Fibroblast of gingiva (primary cell): ENCODE data around the gene NEDD9.

ENCODE experiments used
- DNase-seq: peaks from one replicate; pipeline ENCODE4 v3.0.0-alpha.2; 2011; ENCODE audit warnings: low read depth

NEDD9 gene

GRCh38 chr6:11232193-11232769 is at the start of gene NEDD9:
Gene NEDD9, minus strand, starts transcription at chr6:11232668. Its CDS starts 153 bp downstream, at chr6:11232515.
- DNase-seq, result peak; percentile 92

- no peak for DNase-seq
Measured at GRCh38 chr6:11282245-11282644, 49.8 kb upstream of the NEDD9 start.

GRCh38 chr6:11280394-11280793 is 47.9 kb upstream of the NEDD9 start:
- DNase-seq, result no peak

- DNase-seq, result peak; percentile 54
Measured at GRCh38 chr6:11279284-11279689, 46.8 kb upstream of the NEDD9 start.

GRCh38 chr6:11278207-11278559 is 45.7 kb upstream of the NEDD9 start:
- no peak for DNase-seq

GRCh38 chr6:11277275-11278206 is 45.1 kb upstream of the NEDD9 start:
- DNase-seq, result peak; percentile 4

GRCh38 chr6:11276911-11277274 is 44.4 kb upstream of the NEDD9 start:
- DNase-seq, result no peak

- no peak for DNase-seq
Measured at GRCh38 chr6:11276228-11276627, 43.8 kb upstream of the NEDD9 start.

- no peak for DNase-seq
Measured at GRCh38 chr6:11275598-11275997, 43.1 kb upstream of the NEDD9 start.

- no peak for DNase-seq
Measured at GRCh38 chr6:11273406-11274065, 41.1 kb upstream of the NEDD9 start.

- no peak for DNase-seq
Measured at GRCh38 chr6:11272491-11273192, 40.2 kb upstream of the NEDD9 start.

GRCh38 chr6:11271228-11272020 is 39.0 kb upstream of the NEDD9 start:
- peak; percentile 73 for DNase-seq

GRCh38 chr6:11270030-11271027 is 37.9 kb upstream of the NEDD9 start:
- no peak for DNase-seq

- no peak for DNase-seq
Measured at GRCh38 chr6:11268978-11269377, 36.5 kb upstream of the NEDD9 start.

- DNase-seq, result no peak
Measured at GRCh38 chr6:11266926-11267325, 34.5 kb upstream of the NEDD9 start.

- no peak for DNase-seq
Measured at GRCh38 chr6:11265932-11266331, 33.5 kb upstream of the NEDD9 start.

- no peak for DNase-seq
Measured at GRCh38 chr6:11264100-11264499, 31.6 kb upstream of the NEDD9 start.

GRCh38 chr6:11263291-11263775 is 30.9 kb upstream of the NEDD9 start:
- peak; percentile 69 for DNase-seq

- DNase-seq, result no peak
Measured at GRCh38 chr6:11262242-11262641, 29.8 kb upstream of the NEDD9 start.
